ENCODE measurements around the gene THRA.

The THRA gene

GRCh38 chr17:40027614-40028012 is 35.2 kb upstream of the THRA start:
- DNase-seq, result no peak

GRCh38 chr17:40028595-40028994 is 34.2 kb upstream of the THRA start:
- no peak for DNase-seq

GRCh38 chr17:40031706-40032105 is 31.1 kb upstream of the THRA start:
- no peak for DNase-seq

- DNase-seq, result no peak
Measured at GRCh38 chr17:40032322-40033320, 30.1 kb upstream of the THRA start.

- no peak for DNase-seq
Measured at GRCh38 chr17:40033339-40033738, 29.4 kb upstream of the THRA start.

- no peak for DNase-seq
Measured at GRCh38 chr17:40034426-40035161, 28.2 kb upstream of the THRA start.

- DNase-seq, result peak; percentile 35
Measured at GRCh38 chr17:40035162-40035559, 27.6 kb upstream of the THRA start.

- peak; percentile 70 for DNase-seq
Measured at GRCh38 chr17:40038882-40039513, 23.8 kb upstream of the THRA start.

GRCh38 chr17:40041196-40041595 is 21.6 kb upstream of the THRA start:
- DNase-seq, result no peak

GRCh38 chr17:40056379-40057015 is 6.3 kb upstream of the THRA start:
- DNase-seq, result no peak

GRCh38 chr17:40058186-40058784 is 4.5 kb upstream of the THRA start:
- DNase-seq, result no peak

GRCh38 chr17:40058865-40059264 is 3.9 kb upstream of the THRA start:
- DNase-seq, result no peak

- no peak for DNase-seq
Measured at GRCh38 chr17:40059729-40060475, 2.9 kb upstream of the THRA start.

- no peak for DNase-seq
Measured at GRCh38 chr17:40060887-40061608, 1.7 kb upstream of the THRA start.

GRCh38 chr17:40061609-40062038 is 1.1 kb upstream of the THRA start:
- DNase-seq, result no peak

- peak; percentile 26 for DNase-seq
Measured at GRCh38 chr17:40063187-40063771, 514 bp downstream of the THRA start.

GRCh38 chr17:40063901-40064531 is 1.3 kb downstream of the THRA start:
- no peak for DNase-seq

- peak; percentile 66 for DNase-seq
Measured at GRCh38 chr17:40064971-40065768, 2.4 kb downstream of the THRA start.

Data from fibroblast of skin of right quadriceps (primary cell).